DND-41 (cell line): Measurements from ENCODE around the gene ARHGAP32.

Source experiments
- EZH2 ChIP-seq: IDR thresholded peaks from 3 replicates; pipeline ENCODE4 v1.6.1; 2012; ENCODE audit warnings: borderline replicate concordance, low read depth, mild to moderate bottlenecking, moderate library complexity, low read length, inconsistent platforms; ENCODE audit not compliant: severe bottlenecking
- TF ChIP-seq, protein P1 (sequence below): IDR thresholded peaks from 2 replicates; pipeline ENCODE4 v1.5.1; 2012; ENCODE audit warnings: borderline replicate concordance, low read length, moderate library complexity, mild to moderate bottlenecking; ENCODE audit not compliant: poor library complexity, severe bottlenecking; ENCODE audit errors: extremely low read depth

DNA sequence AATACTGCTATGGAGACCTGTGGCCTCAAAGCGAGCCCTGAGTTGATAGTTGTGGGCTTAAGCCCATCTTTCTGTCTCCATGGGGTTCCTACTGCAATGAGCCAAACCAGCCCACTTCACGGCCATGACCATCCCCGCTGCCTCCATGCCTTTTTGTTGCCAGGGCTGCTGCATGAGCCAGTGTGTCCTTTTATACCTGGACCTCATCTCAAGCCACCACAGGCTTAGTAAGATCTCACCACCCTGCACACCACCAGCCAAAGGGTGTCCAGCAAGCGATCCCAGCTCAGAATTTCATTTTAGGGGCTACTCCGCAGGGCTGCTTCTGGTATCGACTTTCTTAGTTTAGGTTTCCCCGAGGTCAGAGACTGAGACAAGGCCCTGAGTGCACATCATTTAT, 257.8 kb downstream of the ARHGAP32 start:
- TF ChIP-seq, protein P1, sequence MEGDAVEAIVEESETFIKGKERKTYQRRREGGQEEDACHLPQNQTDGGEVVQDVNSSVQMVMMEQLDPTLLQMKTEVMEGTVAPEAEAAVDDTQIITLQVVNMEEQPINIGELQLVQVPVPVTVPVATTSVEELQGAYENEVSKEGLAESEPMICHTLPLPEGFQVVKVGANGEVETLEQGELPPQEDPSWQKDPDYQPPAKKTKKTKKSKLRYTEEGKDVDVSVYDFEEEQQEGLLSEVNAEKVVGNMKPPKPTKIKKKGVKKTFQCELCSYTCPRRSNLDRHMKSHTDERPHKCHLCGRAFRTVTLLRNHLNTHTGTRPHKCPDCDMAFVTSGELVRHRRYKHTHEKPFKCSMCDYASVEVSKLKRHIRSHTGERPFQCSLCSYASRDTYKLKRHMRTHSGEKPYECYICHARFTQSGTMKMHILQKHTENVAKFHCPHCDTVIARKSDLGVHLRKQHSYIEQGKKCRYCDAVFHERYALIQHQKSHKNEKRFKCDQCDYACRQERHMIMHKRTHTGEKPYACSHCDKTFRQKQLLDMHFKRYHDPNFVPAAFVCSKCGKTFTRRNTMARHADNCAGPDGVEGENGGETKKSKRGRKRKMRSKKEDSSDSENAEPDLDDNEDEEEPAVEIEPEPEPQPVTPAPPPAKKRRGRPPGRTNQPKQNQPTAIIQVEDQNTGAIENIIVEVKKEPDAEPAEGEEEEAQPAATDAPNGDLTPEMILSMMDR = no peak
- no peak for TF ChIP-seq EZH2
